HFFc6 (cell line): ENCODE measurements around the gene NFS1. TPM values are rescaled to one million over a fixed set of nuclear protein-coding genes. Genes with fewer than 3 reads are reported as not detected.
"Not testable (repeated sequence)": the region's sequence is repeated elsewhere in the genome, so short reads cannot be mapped to it uniquely, and the experiment has no call there.

Experiments used
- DNase-seq: peaks from one replicate; pipeline ENCODE4 v3.0.0-alpha.2; 2018
- H3K27ac Mint-ChIP-seq: 2 replicates; pipeline ENCODE4 v1.8.0; 2020; ENCODE audit warnings: mild to moderate bottlenecking, mixed read lengths
- H3K27me3 Mint-ChIP-seq: 2 replicates; pipeline ENCODE4 v1.8.0; 2021; ENCODE audit warnings: mild to moderate bottlenecking, moderate library complexity, mixed read lengths; ENCODE audit not compliant: insufficient read depth
- H3K36me3 Mint-ChIP-seq: 2 replicates; pipeline ENCODE4 v1.8.0; 2021; ENCODE audit warnings: low read depth, mixed read lengths
- H3K4me1 Mint-ChIP-seq: 2 replicates; pipeline ENCODE4 v1.8.0; 2020; ENCODE audit warnings: low read depth, mixed read lengths
- H3K4me3 Mint-ChIP-seq: 2 replicates; pipeline ENCODE4 v1.8.0; 2020; ENCODE audit warnings: mild to moderate bottlenecking, moderate library complexity, mixed read lengths
- H3K9me3 Mint-ChIP-seq: 2 replicates; pipeline ENCODE4 v1.8.0; 2020; ENCODE audit warnings: mild to moderate bottlenecking, mixed read lengths
- CTCF ChIP-seq: fragments of 200-600 bp; sonication (generic); IDR thresholded peaks from 2 replicates; pipeline ENCODE4 v1.5.0; 2021; ENCODE audit warnings: antibody characterized with exemption, mild to moderate bottlenecking
- total RNA-seq, 6 experiments: library from RNA; stranded (reverse); fragmentation: NEBNext Ultra II Directional; extraction: Animal tissue kit (Norgen Biotek cat#: 25700); gene quantifications; 2 replicates in 1 of 6; 3 replicates in 5 of 6; pipeline ENCODE4 v1.2.3, GENCODE V29; 2021

Gene NFS1
- total RNA-seq, 6 experiments from 2014 or later: 28.6 to 40.6 (median 34.6) TPM

- H3K27ac Mint-ChIP-seq: peak overlapping the region; percentile 38
- no peak overlapping the region for H3K4me3 Mint-ChIP-seq
- peaks cover 56% of the 10 kb centered on the region for H3K36me3 Mint-ChIP-seq
- peaks cover 34% of the 10 kb centered on the region for H3K4me1 Mint-ChIP-seq
- TF ChIP-seq CTCF: no peak
- peaks cover 7% of the 10 kb centered on the region for H3K27me3 Mint-ChIP-seq
- H3K9me3 Mint-ChIP-seq: no peaks in the 10 kb centered on the region
- no peak for DNase-seq
Observed at GRCh38 chr20:35711588-35712209, 12.5 kb upstream of the NFS1 start.

- H3K4me3 Mint-ChIP-seq: no peak overlapping the region
- no peak for TF ChIP-seq CTCF
- H3K27ac Mint-ChIP-seq: peak overlapping the region; percentile 38
- peaks cover 36% of the 10 kb centered on the region for H3K4me1 Mint-ChIP-seq
- DNase-seq: no peak
- no peaks in the 10 kb centered on the region for H3K9me3 Mint-ChIP-seq
- H3K27me3 Mint-ChIP-seq: peaks cover 5% of the 10 kb centered on the region
- peaks cover 54% of the 10 kb centered on the region for H3K36me3 Mint-ChIP-seq
Observed at GRCh38 chr20:35710884-35711587, 11.9 kb upstream of the NFS1 start.

- H3K27ac Mint-ChIP-seq: peak overlapping the region; percentile 12; the same call in 1 of the 2 replicates
- H3K27me3 Mint-ChIP-seq: peaks cover 9% of the 10 kb centered on the region
- peaks cover 46% of the 10 kb centered on the region for H3K4me1 Mint-ChIP-seq
- DNase-seq: no peak
- TF ChIP-seq CTCF: no peak
- H3K9me3 Mint-ChIP-seq: no peaks in the 10 kb centered on the region
- no peak overlapping the region for H3K4me3 Mint-ChIP-seq
- peaks cover 56% of the 10 kb centered on the region for H3K36me3 Mint-ChIP-seq
Observed at GRCh38 chr20:35710039-35710438, 10.9 kb upstream of the NFS1 start.

- Mint-ChIP-seq H3K4me1 (peaks cover 54% of the 10 kb centered on the region), H3K9me3 (no peaks in the 10 kb centered on the region), H3K27ac (peak overlapping the region; percentile 79), H3K4me3 (no peak overlapping the region), H3K27me3 (peaks cover 9% of the 10 kb centered on the region), H3K36me3 (peaks cover 60% of the 10 kb centered on the region)
- TF ChIP-seq CTCF: no peak
- no peak for DNase-seq
Observed at GRCh38 chr20:35709259-35709658, 10.1 kb upstream of the NFS1 start.

- Mint-ChIP-seq H3K36me3 (peaks cover 62% of the 10 kb centered on the region), H3K27ac (peak overlapping the region; percentile 79; the same call in 1 of the 2 replicates), H3K4me3 (no peak overlapping the region), H3K27me3 (peaks cover 9% of the 10 kb centered on the region), H3K4me1 (peaks cover 62% of the 10 kb centered on the region), H3K9me3 (no peaks in the 10 kb centered on the region)
- TF ChIP-seq CTCF: no peak
- DNase-seq: no peak
Observed at GRCh38 chr20:35708502-35708901, 9.3 kb upstream of the NFS1 start.

GRCh38 chr20:35706591-35707529 lies 7.7 kb upstream of the NFS1 start:
- peaks cover 15% of the 10 kb centered on the region for H3K27me3 Mint-ChIP-seq
- peak overlapping the region; percentile 25; the same call in 1 of the 2 replicates for H3K27ac Mint-ChIP-seq
- peaks cover 69% of the 10 kb centered on the region for H3K36me3 Mint-ChIP-seq
- not testable (repeated sequence) for H3K4me3 Mint-ChIP-seq, DNase-seq, H3K9me3 Mint-ChIP-seq
- peaks cover 71% of the 10 kb centered on the region for H3K4me1 Mint-ChIP-seq

GRCh38 chr20:35705894-35706293 lies 6.7 kb upstream of the NFS1 start:
- not testable (repeated sequence) for H3K9me3 Mint-ChIP-seq
- peaks cover 64% of the 10 kb centered on the region for H3K36me3 Mint-ChIP-seq

More at GRCh38 chr20:35705894-35706293, 6.7 kb upstream of the NFS1 start:
- H3K27ac Mint-ChIP-seq: peak overlapping the region; percentile 67
- H3K4me1 Mint-ChIP-seq: peaks cover 67% of the 10 kb centered on the region
- peak overlapping the region; percentile 17; the same call in 1 of the 2 replicates for H3K4me3 Mint-ChIP-seq
- DNase-seq: not testable (repeated sequence)
- H3K27me3 Mint-ChIP-seq: peaks cover 19% of the 10 kb centered on the region
